Fibroblast of skin of abdomen (primary cell): ENCODE measurements around the gene TNFSF8.

Experiments used
- DNase-seq: peaks from one replicate; pipeline ENCODE4 v3.0.0-alpha.2; 2013

Gene TNFSF8

DNA sequence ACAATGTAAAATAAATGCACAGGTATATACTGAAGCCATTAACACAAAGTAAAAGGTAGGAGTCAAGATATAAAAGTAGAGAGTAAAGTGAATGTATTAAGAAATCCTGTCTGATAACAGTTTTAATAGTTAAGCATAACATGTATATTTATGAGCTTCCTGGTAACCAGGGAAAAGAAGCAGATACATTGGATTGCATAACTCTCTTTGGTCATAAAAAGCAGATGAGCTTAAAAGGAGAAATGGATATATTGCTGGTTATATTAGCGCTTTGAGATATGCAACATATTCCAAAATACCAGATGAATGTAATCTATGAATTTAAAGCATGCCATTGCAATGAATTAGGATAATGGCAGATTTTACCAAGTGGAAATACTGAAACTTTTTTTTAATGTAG lies 6.2 kb upstream of the TNFSF8 start:
- peak; percentile 12 for DNase-seq

GRCh38 chr9:114935119-114935518 lies 4.7 kb upstream of the TNFSF8 start:
- no peak for DNase-seq

DNA sequence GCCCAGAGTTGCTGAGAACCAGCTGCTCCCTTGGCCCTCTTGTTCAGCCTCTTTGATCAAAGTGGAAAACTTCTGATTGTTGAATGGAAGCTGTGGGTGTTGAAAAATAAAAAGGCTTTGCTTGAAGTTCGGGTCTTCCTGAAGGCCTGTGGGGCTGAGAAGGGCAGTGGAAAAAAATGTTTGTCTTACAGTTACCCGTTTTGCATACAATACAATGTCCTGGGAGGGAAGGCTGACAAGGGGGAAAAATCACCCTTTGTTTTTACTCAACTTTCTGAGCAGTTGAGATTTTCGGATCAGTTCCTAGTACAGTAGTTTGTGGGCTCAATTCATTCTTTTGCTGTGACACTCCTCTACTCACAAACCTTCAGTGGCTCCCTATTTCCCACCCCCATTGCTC lies 2.1 kb upstream of the TNFSF8 start:
- DNase-seq: no peak

GRCh38 chr9:114931407-114931806 lies 1.0 kb upstream of the TNFSF8 start:
- no peak for DNase-seq

GRCh38 chr9:114929201-114929600 lies 1.2 kb downstream of the TNFSF8 start:
- DNase-seq: no peak

DNA sequence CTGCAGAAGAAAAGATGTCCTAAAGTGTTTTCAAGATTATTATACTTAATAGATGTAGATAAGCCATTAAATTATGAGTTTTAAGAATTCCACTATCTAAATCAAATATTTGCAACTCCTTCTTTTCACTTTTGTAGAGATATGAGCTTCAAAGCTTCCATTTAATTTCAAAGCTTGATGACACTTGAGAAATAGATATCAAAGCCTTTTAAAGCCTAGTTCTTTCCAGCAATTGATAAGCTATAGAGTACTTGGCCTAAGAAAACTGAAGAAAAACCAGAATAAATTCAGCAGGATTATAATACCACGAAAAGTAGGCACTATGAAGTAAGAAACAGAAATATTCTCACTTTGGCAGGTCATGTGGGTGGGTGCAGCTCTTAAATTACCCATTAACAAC lies 1.7 kb downstream of the TNFSF8 start:
- no peak for DNase-seq

DNA sequence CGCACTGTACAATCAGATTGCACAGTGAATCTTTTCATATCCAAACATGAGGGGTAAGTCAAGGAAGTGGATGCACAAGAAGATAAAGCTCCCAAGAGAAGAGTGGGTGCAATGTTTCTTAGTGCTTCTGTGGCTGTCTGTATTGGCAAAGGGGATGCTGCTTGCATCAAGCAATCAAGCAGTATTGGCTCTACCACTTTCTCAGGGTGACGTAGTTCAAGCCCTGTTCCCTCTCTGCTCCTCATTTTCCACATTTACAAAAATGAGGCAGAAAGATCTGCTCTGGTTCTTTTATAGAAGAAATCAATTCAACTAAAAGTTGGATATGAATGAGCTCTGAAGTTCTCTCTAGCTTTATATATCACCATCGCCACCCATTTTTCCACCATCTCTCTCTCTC lies 2.3 kb downstream of the TNFSF8 start:
- no peak for DNase-seq

- no peak for DNase-seq
These were observed 4.7 kb downstream of the TNFSF8 start for GRCh38 chr9:114925672-114926071.

GRCh38 chr9:114925039-114925438 lies 5.4 kb downstream of the TNFSF8 start:
- no peak for DNase-seq

GRCh38 chr9:114924327-114924726 lies 6.1 kb downstream of the TNFSF8 start:
- DNase-seq: no peak

- no peak for DNase-seq
These were observed 6.5 kb downstream of the TNFSF8 start for GRCh38 chr9:114923918-114924317.

GRCh38 chr9:114921171-114921570 lies 9.2 kb downstream of the TNFSF8 start:
- no peak for DNase-seq

DNA sequence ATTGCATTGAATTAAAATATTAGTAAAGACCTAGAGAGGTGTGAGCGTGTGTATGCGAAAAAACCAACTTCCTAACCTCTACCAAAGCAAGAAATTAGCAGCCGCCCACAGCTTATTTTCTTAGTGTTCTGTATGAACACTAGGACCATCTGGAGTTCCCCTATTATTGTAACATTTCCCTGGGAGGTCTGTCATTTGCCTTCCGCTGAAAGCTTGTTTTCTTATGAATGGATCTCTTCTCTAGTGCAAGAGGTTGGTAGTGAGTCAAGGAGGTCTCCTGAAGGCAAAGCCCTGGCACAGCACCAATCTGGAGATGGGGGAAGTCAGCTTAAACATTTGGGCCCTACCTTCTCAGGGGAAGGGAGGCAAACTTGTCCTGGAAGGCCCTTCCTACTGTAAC lies 10.8 kb downstream of the TNFSF8 start:
- DNase-seq: no peak

- DNase-seq: no peak
These were observed 13.9 kb downstream of the TNFSF8 start for GRCh38 chr9:114916481-114916880.

DNA sequence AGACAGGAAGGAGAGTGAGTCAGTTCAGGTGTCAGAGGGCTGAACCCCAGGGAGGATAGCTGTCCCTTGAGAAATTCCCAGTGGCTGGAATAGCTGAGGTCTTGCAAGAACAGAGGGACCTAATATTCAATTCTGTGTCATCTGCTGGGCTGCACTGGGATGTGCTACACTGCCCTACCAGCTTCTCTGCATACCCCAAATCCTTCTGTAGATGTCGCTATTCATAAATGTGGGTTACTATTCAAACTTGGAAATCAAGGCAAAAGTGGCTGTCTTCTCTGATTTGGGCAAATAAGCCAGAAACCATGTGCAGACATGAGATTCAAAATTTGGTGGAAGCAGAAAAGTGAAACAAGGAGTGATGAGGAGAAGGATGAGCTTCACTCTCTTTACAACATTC lies 16.3 kb downstream of the TNFSF8 start:
- no peak for DNase-seq

- no peak for DNase-seq
These were observed 16.7 kb downstream of the TNFSF8 start for GRCh38 chr9:114913656-114914055.

DNA sequence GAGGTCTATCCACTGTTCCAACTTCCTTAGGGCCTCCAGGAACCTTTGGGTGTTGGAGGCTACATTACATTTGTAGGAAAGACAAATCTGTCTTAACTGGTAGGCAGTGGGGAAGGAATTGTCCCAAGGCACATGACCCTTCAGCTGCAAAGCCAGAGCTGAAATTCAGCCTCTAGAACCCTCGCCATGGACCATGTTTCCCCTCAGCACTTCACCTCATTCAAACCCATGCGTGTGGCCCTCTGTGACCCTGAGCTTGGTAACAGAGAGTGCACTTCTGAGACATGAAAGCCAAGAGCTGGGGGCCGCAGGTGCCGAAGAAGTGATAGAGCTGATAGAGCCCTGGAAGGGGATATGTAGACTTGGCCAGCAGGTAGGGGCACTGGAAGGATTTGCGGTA lies 17.2 kb downstream of the TNFSF8 start:
- DNase-seq: no peak

DNA sequence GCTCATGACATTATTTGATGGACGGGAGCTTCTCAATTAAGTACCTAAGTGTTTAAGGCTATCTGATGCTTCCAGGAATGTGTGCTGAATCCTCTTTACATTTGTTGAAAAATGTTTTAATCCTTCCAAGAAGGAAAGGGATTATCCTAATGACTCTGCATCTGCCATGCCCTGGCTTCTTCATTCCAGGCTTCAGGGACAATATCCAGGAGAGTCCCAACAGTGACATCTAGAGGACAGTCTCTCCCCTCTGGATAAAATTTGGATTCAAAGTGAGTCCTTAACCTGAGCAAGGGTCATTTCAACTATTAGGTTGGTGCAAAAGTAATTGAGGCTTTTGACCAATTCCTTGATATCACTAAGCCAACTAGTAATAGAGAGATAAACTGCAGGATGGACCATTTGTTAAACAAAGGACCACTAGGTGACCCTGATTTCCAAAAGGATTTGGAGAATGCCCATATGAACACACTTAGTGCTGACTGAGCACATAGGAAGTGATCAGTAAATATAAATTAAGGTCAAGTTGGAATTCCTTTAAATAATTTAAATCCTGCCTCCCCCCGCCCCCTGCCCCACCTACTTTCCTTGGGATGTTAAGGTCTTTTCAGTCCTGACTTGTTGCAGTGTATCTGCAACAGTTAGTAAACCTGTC lies 19.1 kb downstream of the TNFSF8 start:
- peak; percentile 63 for DNase-seq

DNA sequence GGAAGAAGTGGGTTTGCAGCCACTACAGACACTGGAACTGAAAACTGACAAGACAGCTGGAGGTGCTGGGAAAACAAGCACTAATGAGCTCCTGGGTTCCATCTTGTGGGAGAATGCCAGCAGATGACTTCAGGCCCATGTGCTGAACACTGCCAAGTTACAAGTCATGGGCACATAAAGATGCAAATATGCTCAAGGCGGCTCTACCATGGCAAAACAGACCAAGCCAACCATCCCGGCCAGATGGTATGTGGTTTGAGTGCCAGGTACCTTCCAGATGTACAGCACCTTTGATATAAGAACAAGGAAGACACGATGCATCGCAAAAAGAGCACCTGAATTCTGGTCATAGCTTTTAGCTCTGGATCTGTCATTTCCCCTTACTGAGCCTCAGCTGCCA lies 19.9 kb downstream of the TNFSF8 start:
- DNase-seq: no peak

GRCh38 chr9:114909661-114910060 lies 20.7 kb downstream of the TNFSF8 start:
- no peak for DNase-seq

- DNase-seq: no peak
These were observed 21.5 kb downstream of the TNFSF8 start for GRCh38 chr9:114908805-114909448.

DNA sequence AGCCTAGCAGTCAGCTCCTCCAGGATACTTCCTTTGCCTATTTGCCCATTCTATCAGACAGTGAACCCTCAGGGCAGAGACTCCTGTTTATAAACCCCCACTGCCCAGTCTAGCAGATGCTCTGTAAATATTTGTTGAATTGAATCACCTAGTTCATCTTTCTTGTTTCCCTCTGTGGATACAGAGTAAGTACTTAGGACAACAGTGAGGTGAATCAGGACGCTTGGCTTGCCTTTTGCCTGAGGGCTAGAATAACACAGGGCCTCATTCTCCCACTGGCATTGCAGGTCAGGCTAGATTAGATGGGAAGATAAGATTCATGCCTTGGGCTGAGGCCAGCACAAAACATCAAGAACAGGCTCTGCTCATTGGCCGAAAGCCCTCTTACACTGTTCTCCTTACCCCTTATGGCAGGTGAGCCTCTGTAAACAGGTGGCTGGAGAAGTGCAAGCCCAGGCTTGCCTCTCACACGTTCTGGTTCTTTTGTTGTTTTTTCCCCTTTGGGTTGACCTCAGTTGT lies 22.2 kb downstream of the TNFSF8 start:
- no peak for DNase-seq

DNA sequence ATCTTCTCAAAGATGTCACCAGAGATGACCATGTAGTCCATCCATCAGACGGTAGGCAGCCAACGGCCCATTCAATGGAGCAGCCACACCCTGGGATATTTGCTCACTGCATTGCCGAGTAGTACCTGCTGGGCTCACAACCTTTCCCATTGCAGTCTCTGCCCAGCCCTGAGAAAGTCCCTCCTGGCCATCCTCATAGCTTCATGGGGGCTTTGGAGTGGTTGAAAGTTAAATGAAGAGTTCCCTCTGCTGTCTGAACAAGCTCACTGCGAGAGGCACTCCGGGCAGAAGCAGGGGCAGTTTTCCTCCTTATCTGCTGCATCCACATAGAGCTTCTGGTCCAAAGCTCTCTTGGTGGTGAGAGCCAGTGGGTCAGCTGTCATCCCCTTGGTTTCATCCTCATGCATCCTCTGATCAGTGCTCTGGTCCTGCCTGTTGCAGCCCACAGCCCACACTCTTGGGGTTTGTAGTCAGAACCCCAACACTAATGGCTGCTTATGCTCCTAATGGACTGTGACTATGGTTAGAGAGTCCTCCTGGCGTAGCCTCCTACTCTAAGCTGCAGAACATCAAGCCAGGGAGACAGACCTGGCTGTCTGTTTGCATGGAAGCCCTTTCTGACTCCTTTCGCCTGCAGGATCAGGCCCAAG lies 23.3 kb downstream of the TNFSF8 start:
- peak; percentile 68 for DNase-seq
